ENCODE results near the gene SENP7.

DNA sequence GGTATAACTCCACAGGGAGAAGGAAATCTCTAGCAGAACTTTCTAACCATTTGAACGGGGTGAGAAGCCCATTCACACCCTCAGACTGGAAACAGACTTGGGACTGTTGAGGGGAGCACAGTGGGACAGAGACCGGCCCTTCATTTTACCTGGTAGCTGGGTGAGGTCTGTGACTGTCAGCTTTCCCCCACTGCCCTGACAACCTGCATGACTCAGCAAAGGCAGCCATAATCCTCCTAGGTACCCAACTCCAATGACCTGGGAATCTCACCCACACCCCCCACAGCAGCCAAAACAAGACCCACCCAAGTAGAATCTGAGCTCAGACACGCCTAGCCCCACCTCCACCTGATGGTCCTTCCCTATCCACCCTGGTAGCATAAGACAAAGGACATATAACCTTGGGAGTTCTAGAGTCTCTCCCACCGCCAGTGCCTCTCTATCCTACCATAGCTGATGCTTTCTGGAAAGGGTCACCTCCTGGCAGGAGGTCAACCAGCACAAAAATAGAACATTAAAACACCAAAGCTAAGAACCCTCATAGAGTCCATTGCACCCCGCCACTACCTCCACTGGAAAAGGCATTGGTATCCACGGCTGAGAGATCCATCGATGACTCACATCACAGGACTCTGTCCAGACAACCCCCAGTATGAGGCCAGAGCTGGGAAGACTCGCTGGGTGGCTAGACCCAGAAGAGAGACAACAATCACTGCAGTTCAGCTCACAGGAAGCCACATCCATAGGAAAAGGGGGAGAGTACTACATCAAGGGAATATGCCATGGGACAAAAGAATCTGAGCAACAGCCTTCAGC is 28.0 kb downstream of the SENP7 start:
- TF ChIP-seq CTCF (IDR thresholded peaks at IDR 0.05), result no peak
- no peak for TF ChIP-seq EZH2 (IDR thresholded peaks at IDR 0.05)
- no peak for TF ChIP-seq EZH2phosphoT487 (IDR thresholded peaks at IDR 0.05)
